ENCODE measurements around the gene ZRANB2.

The ZRANB2 gene

GRCh38 chr1:71027991-71028390 is 52.8 kb downstream of the ZRANB2 start:
- DNase-seq (ENCODE audit: low read depth): no peak

GRCh38 chr1:71026093-71026492 is 54.7 kb downstream of the ZRANB2 start:
- no peak for DNase-seq (ENCODE audit: low read depth)

GRCh38 chr1:71023515-71023914 is 57.3 kb downstream of the ZRANB2 start:
- DNase-seq (ENCODE audit: low read depth): no peak

- DNase-seq (ENCODE audit: low read depth): no peak
These were observed 61.4 kb downstream of the ZRANB2 start for GRCh38 chr1:71019233-71019969.

GRCh38 chr1:71018791-71019190 is 62.0 kb downstream of the ZRANB2 start:
- no peak for DNase-seq (ENCODE audit: low read depth)

- no peak for DNase-seq (ENCODE audit: low read depth)
These were observed 65.1 kb downstream of the ZRANB2 start for GRCh38 chr1:71015745-71016144.

GRCh38 chr1:71014178-71014579 is 66.7 kb downstream of the ZRANB2 start:
- peak; percentile 89 for DNase-seq (ENCODE audit: low read depth)
